H1 (cell line): ENCODE results near the gene CDCA7L. TPM values are rescaled to one million over a fixed set of nuclear protein-coding genes. Genes with fewer than 3 reads are reported as not detected.

Source experiments
- CTCF ChIA-PET: fragments of 300-600 bp; sonication (Branson Sonifier 250); formaldehyde crosslinking; loops from one replicate; lab custom pipeline; 2021; ENCODE audit not compliant: partially characterized antibody; lab: Charles Lee
- POLR2A ChIA-PET: fragments of 300-600 bp; sonication (Branson Sonifier 250); formaldehyde crosslinking; loops from one replicate; lab custom pipeline; 2021; ENCODE audit warnings: inconsistent platforms; ENCODE audit not compliant: partially characterized antibody; lab: Charles Lee
- DNase-seq, 2 experiments: peaks; one replicate each; pipeline versions ENCODE4 v3.0.0 to v3.0.0-alpha.2; 2010 to 2022; ENCODE audit warnings: low spot score in 2 of 2, low read depth in 1 of 2, mixed read lengths in 1 of 2
- FAIRE-seq: peaks from 2 replicates; lab custom pipeline; 2011; peaks lifted over from hg19 to GRCh38; lab: Jason Lieb, UNC
- H2AFZ ChIP-seq: 2 replicates; pipeline ENCODE4 v1.8.1; 2012; ENCODE audit warnings: low read length, inconsistent platforms
- H2AK5ac ChIP-seq: 2 replicates; pipeline ENCODE4 v1.6.1; 2013; ENCODE audit warnings: low read depth, low read length
- H2BK120ac ChIP-seq: replicated peaks from 2 replicates; pipeline ENCODE3; 2013; ENCODE audit warnings: low read depth, low read length, inconsistent platforms
- H2BK12ac ChIP-seq: 2 replicates; pipeline ENCODE4 v1.6.1; 2013; ENCODE audit warnings: low read depth, low read length
- H2BK15ac ChIP-seq: 2 replicates; pipeline ENCODE4 v1.6.1; 2013; ENCODE audit warnings: low read length
- H2BK20ac ChIP-seq: 2 replicates; pipeline ENCODE4 v1.6.1; 2013; ENCODE audit warnings: low read length
- H2BK5ac ChIP-seq: 2 replicates; pipeline ENCODE4 v1.6.1; 2013; ENCODE audit warnings: low read depth, low read length
- H3K14ac ChIP-seq: 2 replicates; pipeline ENCODE4 v1.6.1; 2013; ENCODE audit warnings: inconsistent platforms; ENCODE audit not compliant: insufficient read length
- H3K18ac ChIP-seq: 2 replicates; pipeline ENCODE4 v1.6.1; 2013; ENCODE audit warnings: low read length; ENCODE audit errors: extremely low read depth
- H3K23ac ChIP-seq: 2 replicates; pipeline ENCODE4 v1.6.1; 2013; ENCODE audit warnings: inconsistent platforms; ENCODE audit not compliant: insufficient read length
- H3K23me2 ChIP-seq: 2 replicates; pipeline ENCODE4 v1.6.1; 2013; ENCODE audit warnings: low read depth, low read length
- H3K27ac ChIP-seq: 2 replicates; pipeline ENCODE4 v1.6.1; 2011; ENCODE audit warnings: low read depth, low read length, inconsistent platforms
- H3K27me3 ChIP-seq, 4 experiments: replicated peaks in 1 of 4; 1 replicate in 1 of 4; 2 replicates in 3 of 4; pipeline versions ENCODE4 v1.6.1 to v1.8.1; 2011 to 2013; ENCODE audit warnings: low read length in 3 of 4, mild to moderate bottlenecking in 3 of 4, inconsistent platforms in 2 of 4, mixed read lengths in 2 of 4, moderate library complexity in 1 of 4; ENCODE audit not compliant: control insufficient read depth in 3 of 4, insufficient read depth in 3 of 4; ENCODE audit errors: extremely low read depth in 1 of 4
- H3K36me3 ChIP-seq, 4 experiments: 2 replicates each; pipeline versions ENCODE4 v1.6.1 to v1.8.1; 2011 to 2013; ENCODE audit warnings: mild to moderate bottlenecking in 4 of 4, low read length in 3 of 4, moderate library complexity in 2 of 4, control low read depth in 1 of 4, inconsistent platforms in 1 of 4; ENCODE audit not compliant: insufficient read depth in 4 of 4, control insufficient read depth in 2 of 4
- H3K4ac ChIP-seq: replicated peaks from 2 replicates; pipeline ENCODE3; 2013; ENCODE audit warnings: low read length, low read depth, mixed read lengths, inconsistent platforms; ENCODE audit not compliant: insufficient read length
- H3K4me1 ChIP-seq, 4 experiments: replicated peaks in 1 of 4; 1 replicate in 1 of 4; 2 replicates in 3 of 4; pipeline versions ENCODE4 v1.6.1 to v1.8.1; 2011 to 2013; ENCODE audit warnings: low read length in 3 of 4, inconsistent platforms in 2 of 4, mixed read lengths in 1 of 4; ENCODE audit not compliant: insufficient read depth in 4 of 4, control insufficient read depth in 3 of 4
- H3K4me2 ChIP-seq, 2 experiments: 2 replicates each; pipeline versions ENCODE4 v1.6.1 to v1.8.1; 2011 to 2013; ENCODE audit warnings: low read depth in 2 of 2, low read length in 2 of 2, control low read depth in 1 of 2, inconsistent platforms in 1 of 2, mild to moderate bottlenecking in 1 of 2; ENCODE audit not compliant: insufficient read depth in 1 of 2
- H3K4me3 ChIP-seq, 4 experiments: fragments of 200-600, 300-600 bp in 1 of 4; sonication (generic), shearing (Covaris generic), sonication (Bioruptor Twin) in 1 of 4; 2 replicates each; pipeline versions ENCODE4 v1.5.1 to v1.8.1; 2011 to 2016; ENCODE audit warnings: low read length in 4 of 4, low read depth in 3 of 4, control low read depth in 2 of 4, inconsistent platforms in 2 of 4, mild to moderate bottlenecking in 2 of 4, mixed read lengths in 1 of 4, moderate library complexity in 1 of 4; ENCODE audit not compliant: insufficient read depth in 2 of 4; ENCODE audit errors: extremely low read depth in 1 of 4
- H3K56ac ChIP-seq: replicated peaks from 2 replicates; pipeline ENCODE3; 2013; ENCODE audit warnings: low read depth, mild to moderate bottlenecking, mixed read lengths, low read length, inconsistent platforms; ENCODE audit not compliant: insufficient read length
- H3K79me1 ChIP-seq: 2 replicates; pipeline ENCODE4 v1.6.1; 2013; ENCODE audit warnings: low read depth, low read length, control low read depth
- H3K79me2 ChIP-seq, 2 experiments: 2 replicates each; pipeline versions ENCODE4 v1.6.1 to v1.8.1; 2012 to 2013; ENCODE audit warnings: low read length in 2 of 2, mild to moderate bottlenecking in 2 of 2, inconsistent platforms in 1 of 2; ENCODE audit not compliant: insufficient read depth in 2 of 2, control insufficient read depth in 1 of 2
- H3K9ac ChIP-seq, 4 experiments: replicated peaks in 1 of 4; 1 replicate in 1 of 4; 2 replicates in 3 of 4; pipeline versions ENCODE4 v1.6.1 to v1.8.1; 2011 to 2013; ENCODE audit warnings: low read depth in 3 of 4, low read length in 3 of 4, control low read depth in 2 of 4, mild to moderate bottlenecking in 2 of 4, moderate library complexity in 2 of 4, inconsistent platforms in 1 of 4; ENCODE audit errors: extremely low read depth in 1 of 4
- H3K9me3 ChIP-seq, 2 experiments: 2 replicates each; pipeline versions ENCODE4 v1.6.1 to v1.8.1; 2012 to 2013; ENCODE audit warnings: mild to moderate bottlenecking in 2 of 2, moderate library complexity in 2 of 2, control low read depth in 1 of 2, inconsistent platforms in 1 of 2, low read depth in 1 of 2, low read length in 1 of 2, mixed read lengths in 1 of 2; ENCODE audit not compliant: insufficient read depth in 2 of 2
- H4K20me1 ChIP-seq, 2 experiments: replicated peaks in 1 of 2; 2 replicates each; pipeline versions ENCODE3 to v1.8.1; 2011 to 2013; ENCODE audit warnings: inconsistent platforms in 2 of 2, low read length in 2 of 2, mild to moderate bottlenecking in 1 of 2; ENCODE audit not compliant: insufficient read depth in 2 of 2, control insufficient read depth in 1 of 2
- H4K5ac ChIP-seq: 2 replicates; pipeline ENCODE4 v1.6.1; 2013; ENCODE audit warnings: low read length, low read depth, mixed read lengths, inconsistent platforms; ENCODE audit not compliant: insufficient read length
- H4K8ac ChIP-seq: 2 replicates; pipeline ENCODE4 v1.8.0; 2013; ENCODE audit warnings: mild to moderate bottlenecking, moderate library complexity, low read length, inconsistent platforms; ENCODE audit not compliant: insufficient read depth; ENCODE audit errors: extremely low read depth
- H4K91ac ChIP-seq: replicated peaks from 2 replicates; pipeline ENCODE3; 2013; ENCODE audit warnings: low read length, mixed read lengths, inconsistent platforms; ENCODE audit not compliant: insufficient read length
- HDAC6 ChIP-seq: IDR thresholded peaks from one replicate; pipeline ENCODE4 v1.7.1; 2012; ENCODE audit warnings: low read depth, mild to moderate bottlenecking, inconsistent platforms, low read length, moderate library complexity
- SP2 ChIP-seq: IDR thresholded peaks from 2 replicates; pipeline ENCODE4 v1.6.1; 2012; ENCODE audit warnings: mild to moderate bottlenecking, low read length, inconsistent platforms
- WGBS, 2 experiments: shearing (Covaris generic) in 1 of 2; methylation state at CpG; one replicate each; pipeline versions ENCODE4 v1.1.6 to v1.1.7; 2013 to 2015; ENCODE audit warnings: low lambda C conversion rate in 2 of 2, mixed read lengths in 2 of 2, inconsistent platforms in 1 of 2, low coverage in 1 of 2, missing lambda C conversion rate in 1 of 2; ENCODE audit not compliant: insufficient replicate concordance in 2 of 2, insufficient coverage in 1 of 2, insufficient read length in 1 of 2; ENCODE audit errors: extremely low coverage in 1 of 2, missing lambda C conversion rate in 1 of 2; 5-methylcytosine and 5-hydroxymethylcytosine counted together
- polyA plus RNA-seq, 7 experiments: library from polyadenylated mRNA; depleted of rRNA in 3 of 7; stranded (reverse) in 5 of 7; unstranded in 2 of 7; fragments of >200 nt in 5 of 7; fragments of 200-250 nt in 2 of 7; gene quantifications; 1 replicate in 5 of 7; 2 replicates in 1 of 7; 4 replicates in 1 of 7; pipeline versions ENCODE4 v1.2.1 to v1.2.3, GENCODE V29; 2011 to 2013; ENCODE audit warnings: missing spikeins in 2 of 7, mixed read lengths in 2 of 7
- total RNA-seq: library from RNA; stranded (reverse); fragmentation: NEBNext Ultra II Directional; extraction: Animal tissue kit (Norgen Biotek cat#: 25700); gene quantifications from 2 replicates; pipeline ENCODE4 v1.2.1, GENCODE V29; 2021

Gene CDCA7L
- total and polyA plus RNA-seq, 2 of the 8 experiments (the other 6 are each of a cell fraction or from before 2014, with no cell fraction given) = 93.8 to 168 TPM

- CTCF ChIA-PET = interaction anchor here (1.0 to 1.4 kb wide), 2 partner anchors 143 to 144 kb away, joined by 3 read pairs; no protein-coding TSS in a partner anchor
- WGBS, 2 experiments = 78% methylated on average over 4 of the region's 4 CpGs; no CpG with 5 or more reads in 1 of the 2 experiments
- no peak for TF ChIP-seq SP2
- no peak for TF ChIP-seq HDAC6
Measured at GRCh38 chr7:21939136-21939857, 6.4 kb downstream of the CDCA7L start.

More at GRCh38 chr7:21939136-21939857, 6.4 kb downstream of the CDCA7L start:
- no peaks in the 10 kb centered on the region for H3K27me3 ChIP-seq
- DNase-seq (no peak), FAIRE-seq (no peak)
- no peak overlapping the region for H2BK12ac ChIP-seq
- H3K4me1 ChIP-seq = peaks cover 4 to 23% (median 19%) of the 10 kb centered on the region in 4 experiments; a peak in 6 of 7 replicates
- H3K18ac ChIP-seq = no peak overlapping the region
- H3K23ac ChIP-seq = no peak overlapping the region
- H3K79me2 ChIP-seq = peaks cover 24 to 99% of the 10 kb centered on the region in 2 experiments
- POLR2A ChIA-PET = interaction anchor here (0.6 to 1.3 kb wide), 3 partner anchors 9 to 1549 kb away, joined by 3 to 5 read pairs (median 5); no protein-coding TSS in a partner anchor
- H3K4me2 ChIP-seq = peak overlapping the region in 1 of 2 experiments; percentile 45; a peak in 1 of 4 replicates
- H2BK15ac ChIP-seq = no peak overlapping the region
- H3K4ac ChIP-seq = no peak overlapping the region
- H3K9ac ChIP-seq = no peak overlapping the region; a peak in 1 of 7 replicates
- peaks cover 13% of the 10 kb centered on the region for H3K79me1 ChIP-seq
- no peak overlapping the region for H2AK5ac ChIP-seq
- no peaks in the 10 kb centered on the region for H3K9me3 ChIP-seq
- H3K56ac ChIP-seq = no peak overlapping the region
- H2AFZ ChIP-seq = no peak overlapping the region
- H3K27ac ChIP-seq = 0 out of 2 replicates have a peak overlapping the region, but pooled peaks have one; percentile 14
- no peaks in the 10 kb centered on the region; the same call in 1 of the 2 replicates for H3K23me2 ChIP-seq
- H4K91ac ChIP-seq = no peak overlapping the region
- no peak overlapping the region for H2BK120ac ChIP-seq
- H3K14ac ChIP-seq = no peak overlapping the region
- no peak overlapping the region for H2BK5ac ChIP-seq
- H3K4me3 ChIP-seq = no peak overlapping the region
- H3K36me3 ChIP-seq = peaks cover 0 to 12% (median 1%) of the 10 kb centered on the region in 4 experiments; a peak in 2 of 8 replicates
- no peak overlapping the region for H4K8ac ChIP-seq
- H2BK20ac ChIP-seq = no peak overlapping the region
- peaks cover 15 to 19% of the 10 kb centered on the region in 2 experiments for H4K20me1 ChIP-seq
- no peak overlapping the region for H4K5ac ChIP-seq
